ENCODE data around the gene DENND2A. TPM values are rescaled to one million over a fixed set of nuclear protein-coding genes. Genes with fewer than 3 reads are reported as not detected.

The DENND2A gene
- total RNA-seq, 1 experiment from 2014 or later: 7.3 TPM

DNA sequence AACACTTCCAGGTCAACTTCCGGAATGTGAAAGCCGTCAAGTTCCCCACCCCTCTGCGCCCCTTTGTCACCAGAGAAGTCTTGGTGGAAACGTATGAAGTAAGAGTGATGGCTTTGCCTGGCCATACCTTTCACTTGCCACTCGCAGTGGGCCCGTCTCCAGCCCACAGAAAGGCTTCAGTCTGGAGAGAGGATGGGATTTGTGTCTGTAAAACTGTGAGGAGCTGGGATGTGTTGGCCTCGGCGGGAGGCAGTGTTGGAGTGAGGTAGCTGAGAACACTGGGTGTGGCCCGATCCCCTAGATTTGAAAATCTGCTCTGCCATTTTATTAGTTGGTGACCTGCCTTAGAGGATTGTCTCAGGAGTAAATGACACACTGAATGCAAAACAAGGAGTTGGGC, 38.6 kb upstream of the DENND2A start:
- no peak overlapping the region for H3K27ac ChIP-seq (ENCODE audit: insufficient read length, low read depth, low read length)
- H3K79me2 ChIP-seq (ENCODE audit: insufficient read depth, low read length): no peaks in the 10 kb centered on the region
- Mint-ChIP-seq H3K27me3 (ENCODE audit: low read depth) (no peaks in the 10 kb centered on the region), H3K9me3 (no peaks in the 10 kb centered on the region), H3K4me3 (no peak overlapping the region), H3K36me3 (ENCODE audit: insufficient read depth in 1 of 3, low read depth in 3 of 3) (peaks cover 1 to 27% (median 10%) of the 10 kb centered on the region in 3 experiments; a peak in 6 of 7 replicates), H3K27ac (no peak overlapping the region), H3K4me1 (peaks cover 4 to 8% of the 10 kb centered on the region in 2 experiments)
- H4K5ac ChIP-seq (ENCODE audit: insufficient read length, low read depth, low read length): no peak overlapping the region
- no peak overlapping the region for H3K18ac ChIP-seq (ENCODE audit: insufficient read length, low read depth, low read length)
- no peaks in the 10 kb centered on the region for H3K9me3 ChIP-seq (ENCODE audit: control insufficient read depth, low read depth, low read length)
- no CpG with 5 or more reads among the region's 9 CpGs for WGBS (ENCODE audit: extremely low coverage, insufficient read length, low lambda C conversion rate)
- H3K23me2 ChIP-seq (ENCODE audit: insufficient read length, low read depth, low read length, poor library complexity, severe bottlenecking): no peaks in the 10 kb centered on the region
- H4K20me1 ChIP-seq (ENCODE audit: control insufficient read depth, insufficient read depth, insufficient read length): no peaks in the 10 kb centered on the region
- no peak overlapping the region for H3K56ac ChIP-seq (ENCODE audit: insufficient read length, low read depth, low read length)
- DNase-seq: no peak
- no peak overlapping the region for H2BK120ac ChIP-seq (ENCODE audit: low read depth, low read length, poor library complexity, severe bottlenecking)
- H4K8ac ChIP-seq (replicated peaks; ENCODE audit: insufficient read length, low read depth, low read length): no peak overlapping the region
- H3K4me2 ChIP-seq (ENCODE audit: insufficient read depth, insufficient read length, low read length): no peak overlapping the region
- H3K14ac ChIP-seq (ENCODE audit: insufficient read depth, low read length): no peak overlapping the region
- no peak overlapping the region for H3T11ph ChIP-seq (ENCODE audit: low read length)
- H3K9ac ChIP-seq (ENCODE audit: extremely low read depth, insufficient read length, low read length): no peak overlapping the region
- no peak overlapping the region for H4K91ac ChIP-seq (ENCODE audit: insufficient read length, low read depth, low read length)
- no peak overlapping the region for H2BK15ac ChIP-seq (ENCODE audit: low read depth, low read length)
- no peak overlapping the region for H2AFZ ChIP-seq (ENCODE audit: low read length)
- H3K27me3 ChIP-seq (ENCODE audit: insufficient read depth, low read length): no peaks in the 10 kb centered on the region; the same call in 1 of the 2 replicates
- no peaks in the 10 kb centered on the region for H3K4me1 ChIP-seq (ENCODE audit: insufficient read depth, low read length)
- H3K4ac ChIP-seq (ENCODE audit: low read depth, low read length): no peak overlapping the region
- H2BK12ac ChIP-seq (ENCODE audit: insufficient read length, low read depth, low read length): no peak overlapping the region
- H2AK5ac ChIP-seq (ENCODE audit: insufficient read length, low read length): no peak overlapping the region
- no peak overlapping the region for H2BK20ac ChIP-seq (ENCODE audit: low read depth, low read length, poor library complexity, severe bottlenecking)
- H3K79me1 ChIP-seq (ENCODE audit: insufficient read depth, low read depth, low read length, poor library complexity, severe bottlenecking): no peaks in the 10 kb centered on the region
- H2BK5ac ChIP-seq (ENCODE audit: insufficient read length, low read length): no peak overlapping the region
- H3K23ac ChIP-seq (ENCODE audit: insufficient read length, low read depth, low read length): no peak overlapping the region
- TF ChIP-seq, protein P1, sequence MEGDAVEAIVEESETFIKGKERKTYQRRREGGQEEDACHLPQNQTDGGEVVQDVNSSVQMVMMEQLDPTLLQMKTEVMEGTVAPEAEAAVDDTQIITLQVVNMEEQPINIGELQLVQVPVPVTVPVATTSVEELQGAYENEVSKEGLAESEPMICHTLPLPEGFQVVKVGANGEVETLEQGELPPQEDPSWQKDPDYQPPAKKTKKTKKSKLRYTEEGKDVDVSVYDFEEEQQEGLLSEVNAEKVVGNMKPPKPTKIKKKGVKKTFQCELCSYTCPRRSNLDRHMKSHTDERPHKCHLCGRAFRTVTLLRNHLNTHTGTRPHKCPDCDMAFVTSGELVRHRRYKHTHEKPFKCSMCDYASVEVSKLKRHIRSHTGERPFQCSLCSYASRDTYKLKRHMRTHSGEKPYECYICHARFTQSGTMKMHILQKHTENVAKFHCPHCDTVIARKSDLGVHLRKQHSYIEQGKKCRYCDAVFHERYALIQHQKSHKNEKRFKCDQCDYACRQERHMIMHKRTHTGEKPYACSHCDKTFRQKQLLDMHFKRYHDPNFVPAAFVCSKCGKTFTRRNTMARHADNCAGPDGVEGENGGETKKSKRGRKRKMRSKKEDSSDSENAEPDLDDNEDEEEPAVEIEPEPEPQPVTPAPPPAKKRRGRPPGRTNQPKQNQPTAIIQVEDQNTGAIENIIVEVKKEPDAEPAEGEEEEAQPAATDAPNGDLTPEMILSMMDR (conservative IDR thresholded peaks at IDR 0.05): no peak
